ENCODE measurements around the gene PAPPA2. TPM values are rescaled to one million over a fixed set of nuclear protein-coding genes. Genes with fewer than 3 reads are reported as not detected.

PAPPA2 gene
- total and polyA plus RNA-seq, 7 donors, result under 0.01 to 3.9 (median 1.2) TPM; not detected in 1

DNA sequence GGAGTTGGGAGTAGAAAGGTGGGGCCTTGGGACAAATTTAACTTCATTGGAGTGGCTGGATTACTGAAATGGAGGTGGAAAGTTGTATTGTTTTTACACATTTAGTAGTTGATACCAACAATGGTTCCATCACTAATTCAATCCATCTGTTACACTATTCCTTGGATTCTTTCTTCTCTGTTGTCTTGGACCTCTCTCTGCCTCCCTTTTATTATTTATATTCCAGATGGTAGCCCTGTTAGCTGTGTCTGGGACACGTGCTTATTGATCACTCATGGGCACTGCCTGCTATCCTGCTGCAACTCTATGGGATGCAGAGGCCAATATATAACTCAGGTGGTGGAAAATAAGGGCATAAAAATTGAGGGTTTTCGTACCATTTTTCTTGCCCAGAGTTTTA, 346.3 kb downstream of the PAPPA2 start:
- Histone ChIP-seq H3K27me3 (no peaks in the 10 kb centered on the region), H3K9me3 (no peaks in the 10 kb centered on the region), H3K4me3 (no peak overlapping the region), H3K27ac (no peak overlapping the region), H3K4me1 (no peaks in the 10 kb centered on the region), H3K36me3 (no peaks in the 10 kb centered on the region)
- 79 to 83% methylated on average over 2 of the region's 2 CpGs for WGBS, 2 donors
- TF ChIP-seq, protein P1, sequence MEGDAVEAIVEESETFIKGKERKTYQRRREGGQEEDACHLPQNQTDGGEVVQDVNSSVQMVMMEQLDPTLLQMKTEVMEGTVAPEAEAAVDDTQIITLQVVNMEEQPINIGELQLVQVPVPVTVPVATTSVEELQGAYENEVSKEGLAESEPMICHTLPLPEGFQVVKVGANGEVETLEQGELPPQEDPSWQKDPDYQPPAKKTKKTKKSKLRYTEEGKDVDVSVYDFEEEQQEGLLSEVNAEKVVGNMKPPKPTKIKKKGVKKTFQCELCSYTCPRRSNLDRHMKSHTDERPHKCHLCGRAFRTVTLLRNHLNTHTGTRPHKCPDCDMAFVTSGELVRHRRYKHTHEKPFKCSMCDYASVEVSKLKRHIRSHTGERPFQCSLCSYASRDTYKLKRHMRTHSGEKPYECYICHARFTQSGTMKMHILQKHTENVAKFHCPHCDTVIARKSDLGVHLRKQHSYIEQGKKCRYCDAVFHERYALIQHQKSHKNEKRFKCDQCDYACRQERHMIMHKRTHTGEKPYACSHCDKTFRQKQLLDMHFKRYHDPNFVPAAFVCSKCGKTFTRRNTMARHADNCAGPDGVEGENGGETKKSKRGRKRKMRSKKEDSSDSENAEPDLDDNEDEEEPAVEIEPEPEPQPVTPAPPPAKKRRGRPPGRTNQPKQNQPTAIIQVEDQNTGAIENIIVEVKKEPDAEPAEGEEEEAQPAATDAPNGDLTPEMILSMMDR (IDR thresholded peaks at IDR 0.05), result no peak
- no peak for TF ChIP-seq POLR2AphosphoS5 (IDR thresholded peaks at IDR 0.05)
- TF ChIP-seq EP300 (IDR thresholded peaks at IDR 0.05), result no peak
- TF ChIP-seq POLR2A (IDR thresholded peaks at IDR 0.05), result no peak
- no peak for DNase-seq
- intact Hi-C loops (cut with DNase I), result no loop called here

- Histone ChIP-seq H3K27me3 (no peaks in the 10 kb centered on the region), H3K4me3 (no peak overlapping the region)
- WGBS, 2 donors, result 25 to 36% methylated on average over 4 of the region's 4 CpGs
Observed at GRCh38 chr1:176811511-176812288, 348.7 kb downstream of the PAPPA2 start.

GRCh38 chr1:176815621-176816020, 352.6 kb downstream of the PAPPA2 start:
- no peak for DNase-seq
- Histone ChIP-seq H3K27me3 (no peaks in the 10 kb centered on the region), H3K36me3 (no peaks in the 10 kb centered on the region), H3K9me3 (no peaks in the 10 kb centered on the region), H3K27ac (no peak overlapping the region), H3K4me3 (no peak overlapping the region), H3K4me1 (no peaks in the 10 kb centered on the region)
- WGBS, 2 donors, result 83 to 89% methylated on average over 6 of the region's 6 CpGs
- intact Hi-C loops (cut with DNase I), result no loop called here
- TF ChIP-seq POLR2AphosphoS5 (IDR thresholded peaks at IDR 0.05) (no peak), POLR2A (IDR thresholded peaks at IDR 0.05) (no peak), EP300 (IDR thresholded peaks at IDR 0.05) (no peak)
- TF ChIP-seq, protein P1 (IDR thresholded peaks at IDR 0.05), result no peak

More at GRCh38 chr1:176811511-176812288, 348.7 kb downstream of the PAPPA2 start:
- intact Hi-C loops (cut with DNase I), result no loop called here
- TF ChIP-seq POLR2AphosphoS5 (IDR thresholded peaks at IDR 0.05) (no peak), POLR2A (IDR thresholded peaks at IDR 0.05) (no peak), EP300 (IDR thresholded peaks at IDR 0.05) (no peak)
- TF ChIP-seq, protein P1 (IDR thresholded peaks at IDR 0.05), result no peak
- DNase-seq, result no peak
- no peaks in the 10 kb centered on the region for H3K9me3 ChIP-seq
- no peaks in the 10 kb centered on the region for H3K36me3 ChIP-seq
- H3K27ac ChIP-seq, result no peak overlapping the region
- no peaks in the 10 kb centered on the region for H3K4me1 ChIP-seq

GRCh38 chr1:176816232-176816631, 353.3 kb downstream of the PAPPA2 start:
- intact Hi-C loops (cut with DNase I), result no loop called here
- no peaks in the 10 kb centered on the region for H3K4me1 ChIP-seq
- no peak overlapping the region for H3K27ac ChIP-seq
- WGBS, 2 donors, result 84 to 96% methylated on average over 3 of the region's 3 CpGs
- DNase-seq, result no peak
- TF ChIP-seq POLR2A (IDR thresholded peaks at IDR 0.05) (no peak), EP300 (IDR thresholded peaks at IDR 0.05) (no peak), POLR2AphosphoS5 (IDR thresholded peaks at IDR 0.05) (no peak)
- TF ChIP-seq, protein P1 (IDR thresholded peaks at IDR 0.05), result no peak
- H3K9me3 ChIP-seq, result no peaks in the 10 kb centered on the region
- H3K36me3 ChIP-seq, result no peaks in the 10 kb centered on the region
- no peak overlapping the region for H3K4me3 ChIP-seq
- no peaks in the 10 kb centered on the region for H3K27me3 ChIP-seq

All from sigmoid colon (tissue), 7 donors.